Karpas-422 (cell line): ENCODE results near the gene QPRT. TPM values are rescaled to one million over a fixed set of nuclear protein-coding genes. Genes with fewer than 3 reads are reported as not detected.
A peak's percentile ranks its signal among the peaks of the same experiment; 100 is the strongest.
"Not testable (repeated sequence)": the region's sequence is repeated elsewhere in the genome, so short reads cannot be mapped to it uniquely, and the experiment has no call there.

ENCODE experiments used
- DNase-seq: peaks from one replicate; pipeline ENCODE4 v3.0.0-alpha.2; 2015
- H2AFZ ChIP-seq: fragments of 200-600 bp; sonication (generic); 2 replicates; pipeline ENCODE4 v1.6.1; 2014; ENCODE audit warnings: antibody characterized with exemption, low read length, mixed read lengths
- H3K27ac ChIP-seq: fragments of 200-600 bp; sonication (generic); 2 replicates; pipeline ENCODE4 v1.5.1; 2014; ENCODE audit warnings: mild to moderate bottlenecking, low read length, moderate library complexity
- H3K27me3 ChIP-seq: fragments of 200-600 bp; sonication (generic); 2 replicates; pipeline ENCODE4 v1.6.1; 2014; ENCODE audit warnings: low read length, mixed read lengths
- H3K36me3 ChIP-seq: fragments of 200-600 bp; sonication (generic); 2 replicates; pipeline ENCODE4 v1.6.1; 2014; ENCODE audit warnings: low read length, mixed read lengths; ENCODE audit not compliant: insufficient read depth
- H3K4me1 ChIP-seq: fragments of 200-600 bp; sonication (generic); 2 replicates; pipeline ENCODE4 v1.6.1; 2014; ENCODE audit warnings: mild to moderate bottlenecking, low read length, mixed read lengths
- H3K4me2 ChIP-seq: fragments of 200-600 bp; sonication (generic); 2 replicates; pipeline ENCODE4 v1.6.1; 2014; ENCODE audit warnings: low read length, low read depth, mild to moderate bottlenecking; ENCODE audit not compliant: poor library complexity, severe bottlenecking
- H3K4me3 ChIP-seq: fragments of 200-600 bp; sonication (generic); 2 replicates; pipeline ENCODE4 v1.5.1; 2014; ENCODE audit warnings: mild to moderate bottlenecking, antibody characterized with exemption, low read length, mixed read lengths
- H3K79me2 ChIP-seq: fragments of 200-600 bp; sonication (generic); 2 replicates; pipeline ENCODE4 v1.6.1; 2014; ENCODE audit warnings: mild to moderate bottlenecking, low read length, mixed read lengths
- H3K9ac ChIP-seq: fragments of 200-600 bp; sonication (generic); 2 replicates; pipeline ENCODE4 v1.6.0; 2014; ENCODE audit warnings: low read length
- H3K9me2 ChIP-seq: fragments of 200-600 bp; sonication (generic), shearing (Covaris generic); replicated peaks from 2 replicates; pipeline ENCODE4 v1.6.0; 2014; ENCODE audit warnings: mild to moderate bottlenecking, low read length, moderate library complexity; ENCODE audit not compliant: insufficient read depth
- H3K9me3 ChIP-seq: fragments of 300-700, 200-600 bp; sonication (generic); 2 replicates; pipeline ENCODE4 v1.6.1; 2014; ENCODE audit warnings: low read length, mixed read lengths
- H4K20me1 ChIP-seq: fragments of 200-600 bp; sonication (generic); 2 replicates; pipeline ENCODE4 v1.6.1; 2014; ENCODE audit warnings: mild to moderate bottlenecking, antibody characterized with exemption, low read length, low read depth; ENCODE audit not compliant: insufficient read depth
- total RNA-seq: library from RNA; depleted of rRNA; stranded (reverse); fragments of >200 nt; shearing (Covaris generic); gene quantifications from 2 replicates; pipeline ENCODE4 v1.2.3, GENCODE V29; 2014; ENCODE audit warnings: low replicate concordance

Gene QPRT
- total RNA-seq, 1 experiment from 2014 or later = 39.6 TPM

GRCh38 chr16:29653890-29654289 lies 25.1 kb upstream of the QPRT start:
- not testable (repeated sequence) for H3K79me2 ChIP-seq, H3K9ac ChIP-seq, H4K20me1 ChIP-seq, DNase-seq, H3K36me3 ChIP-seq, H3K27ac ChIP-seq, H3K9me3 ChIP-seq, H2AFZ ChIP-seq, H3K9me2 ChIP-seq, H3K4me3 ChIP-seq, H3K27me3 ChIP-seq
- Histone ChIP-seq H3K4me1 (peaks cover 10% of the 10 kb centered on the region), H3K4me2 (peak overlapping the region; percentile 49)

DNA sequence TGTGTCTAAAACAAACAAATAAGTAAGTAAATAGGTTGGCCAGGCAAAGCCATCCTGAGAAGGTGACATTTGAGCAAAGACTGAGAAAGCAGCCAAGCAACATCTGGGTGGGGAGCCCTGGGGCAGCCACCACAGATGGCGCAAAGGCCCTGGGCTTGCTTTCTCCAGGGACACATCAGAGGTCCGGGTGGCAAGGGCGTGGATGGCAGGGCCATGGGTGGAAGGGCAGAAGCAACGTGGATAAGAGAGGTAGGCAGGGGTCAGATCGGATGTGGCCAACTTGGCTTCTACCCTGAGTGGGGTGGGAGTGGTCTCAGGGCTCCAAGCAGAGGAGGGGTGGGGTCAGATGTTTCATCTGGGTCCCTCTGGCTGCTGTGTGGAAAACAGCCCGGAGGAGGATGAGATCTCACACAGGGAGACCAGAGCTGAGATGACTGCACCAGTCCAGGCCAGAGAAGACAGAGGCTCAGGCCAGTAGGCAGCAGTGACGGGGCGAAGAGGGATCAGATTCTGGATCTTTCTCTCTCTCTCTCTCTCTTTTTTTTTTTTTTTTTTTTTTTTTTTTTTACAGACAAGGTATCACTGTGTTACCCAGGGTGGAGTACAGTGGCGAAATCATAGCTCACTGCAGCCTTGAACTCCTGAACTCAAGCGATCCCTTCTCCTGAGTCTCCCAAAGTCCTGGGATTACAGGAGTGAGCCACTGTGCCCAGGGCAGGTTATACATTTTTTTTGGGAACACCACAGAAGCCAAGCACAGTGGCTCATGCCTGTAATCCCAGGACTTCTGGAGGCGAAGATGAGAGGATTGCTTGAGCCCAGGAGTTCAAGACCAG lies 22.1 kb upstream of the QPRT start:
- H3K9me3 ChIP-seq = no peaks in the 10 kb centered on the region
- H2AFZ ChIP-seq = no peak overlapping the region
- no peaks in the 10 kb centered on the region for H3K79me2 ChIP-seq
- H3K36me3 ChIP-seq = no peaks in the 10 kb centered on the region
- no peak overlapping the region for H3K4me3 ChIP-seq
- no peak overlapping the region for H3K9ac ChIP-seq
- H3K27me3 ChIP-seq = no peaks in the 10 kb centered on the region
- H3K9me2 ChIP-seq = no peaks in the 10 kb centered on the region
- H3K4me1 ChIP-seq = peaks cover 20% of the 10 kb centered on the region
- no peak overlapping the region for H3K27ac ChIP-seq
- no peaks in the 10 kb centered on the region for H4K20me1 ChIP-seq
- no peak overlapping the region for H3K4me2 ChIP-seq
- no peak for DNase-seq

DNA sequence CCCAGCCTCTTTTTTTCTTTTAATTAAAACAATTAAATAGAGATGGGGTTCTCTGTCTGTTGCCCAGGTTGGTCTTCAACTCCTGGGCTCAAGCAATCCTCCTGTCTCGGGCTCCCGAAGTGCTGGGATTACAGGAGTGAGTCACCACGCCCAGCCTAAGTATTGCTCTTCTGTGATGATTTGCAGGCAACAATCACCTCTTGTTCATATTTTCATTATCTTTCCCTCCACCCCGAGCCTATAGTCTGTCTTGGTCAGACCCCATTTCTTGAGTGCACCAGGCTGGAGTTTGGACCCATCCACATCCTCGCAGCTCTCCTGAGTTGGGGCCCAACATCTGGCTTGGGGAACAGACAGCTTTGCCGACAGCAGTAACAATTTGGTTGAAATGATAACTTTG lies 20.3 kb upstream of the QPRT start:
- Histone ChIP-seq H3K9me3 (no peaks in the 10 kb centered on the region), H3K27ac (no peak overlapping the region), H3K4me1 (peaks cover 26% of the 10 kb centered on the region), H3K4me3 (no peak overlapping the region), H3K27me3 (no peaks in the 10 kb centered on the region), H2AFZ (no peak overlapping the region), H3K4me2 (no peak overlapping the region), H3K36me3 (no peaks in the 10 kb centered on the region), H3K9ac (no peak overlapping the region), H4K20me1 (no peaks in the 10 kb centered on the region), H3K79me2 (no peaks in the 10 kb centered on the region), H3K9me2 (no peaks in the 10 kb centered on the region)
- DNase-seq = no peak

DNA sequence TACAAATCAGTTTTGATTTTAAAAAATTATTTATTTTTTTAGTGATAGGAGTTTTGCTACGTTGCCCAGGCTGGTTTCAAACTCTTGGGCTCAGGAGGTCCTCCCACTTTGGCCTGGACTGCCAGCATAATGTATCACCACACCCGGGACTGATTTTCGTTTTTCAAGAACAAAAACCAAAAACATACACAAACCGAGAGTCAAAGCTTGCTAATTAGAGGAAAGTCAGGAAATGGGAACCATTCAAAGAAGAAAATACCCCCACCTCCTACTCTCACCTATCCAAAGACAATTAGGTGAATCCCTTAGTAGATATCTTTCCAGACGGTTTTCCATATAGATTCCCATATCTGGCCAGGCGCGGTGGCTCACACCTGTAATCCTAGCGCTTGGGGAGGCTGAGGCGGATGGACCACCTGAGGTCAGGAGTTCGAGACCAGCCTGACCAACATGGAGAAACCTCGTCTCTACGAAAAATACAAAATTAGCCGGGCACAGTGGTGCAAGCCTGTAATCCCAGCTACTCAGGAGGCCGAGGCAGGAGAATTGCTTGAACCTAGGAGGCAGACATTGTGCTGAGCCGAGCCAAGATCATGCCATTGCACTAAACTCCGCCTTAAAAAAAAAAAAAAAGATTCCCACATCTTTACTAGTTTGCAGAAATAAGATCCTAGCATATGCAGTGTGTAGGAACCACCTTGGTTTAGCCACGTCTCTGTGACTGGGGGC lies 16.8 kb upstream of the QPRT start:
- H3K9me2 ChIP-seq = no peaks in the 10 kb centered on the region
- no peaks in the 10 kb centered on the region for H3K36me3 ChIP-seq
- no peak for DNase-seq
- H2AFZ ChIP-seq = no peak overlapping the region
- H3K4me1 ChIP-seq = peaks cover 59% of the 10 kb centered on the region
- no peak overlapping the region for H3K27ac ChIP-seq
- no peak overlapping the region for H3K4me3 ChIP-seq
- H3K27me3 ChIP-seq = no peaks in the 10 kb centered on the region
- H3K4me2 ChIP-seq = no peak overlapping the region
- no peak overlapping the region for H3K9ac ChIP-seq
- no peaks in the 10 kb centered on the region for H3K9me3 ChIP-seq
- no peaks in the 10 kb centered on the region for H3K79me2 ChIP-seq
- no peaks in the 10 kb centered on the region for H4K20me1 ChIP-seq

- Histone ChIP-seq H3K4me1 (peaks cover 62% of the 10 kb centered on the region), H3K9ac (no peak overlapping the region), H3K9me3 (no peaks in the 10 kb centered on the region), H2AFZ (no peak overlapping the region), H4K20me1 (no peaks in the 10 kb centered on the region), H3K79me2 (no peaks in the 10 kb centered on the region), H3K27ac (no peak overlapping the region), H3K4me3 (no peak overlapping the region), H3K36me3 (no peaks in the 10 kb centered on the region), H3K27me3 (no peaks in the 10 kb centered on the region), H3K9me2 (no peaks in the 10 kb centered on the region), H3K4me2 (no peak overlapping the region)
- DNase-seq = no peak
Measured at GRCh38 chr16:29662729-29663015, 16.3 kb upstream of the QPRT start.

DNA sequence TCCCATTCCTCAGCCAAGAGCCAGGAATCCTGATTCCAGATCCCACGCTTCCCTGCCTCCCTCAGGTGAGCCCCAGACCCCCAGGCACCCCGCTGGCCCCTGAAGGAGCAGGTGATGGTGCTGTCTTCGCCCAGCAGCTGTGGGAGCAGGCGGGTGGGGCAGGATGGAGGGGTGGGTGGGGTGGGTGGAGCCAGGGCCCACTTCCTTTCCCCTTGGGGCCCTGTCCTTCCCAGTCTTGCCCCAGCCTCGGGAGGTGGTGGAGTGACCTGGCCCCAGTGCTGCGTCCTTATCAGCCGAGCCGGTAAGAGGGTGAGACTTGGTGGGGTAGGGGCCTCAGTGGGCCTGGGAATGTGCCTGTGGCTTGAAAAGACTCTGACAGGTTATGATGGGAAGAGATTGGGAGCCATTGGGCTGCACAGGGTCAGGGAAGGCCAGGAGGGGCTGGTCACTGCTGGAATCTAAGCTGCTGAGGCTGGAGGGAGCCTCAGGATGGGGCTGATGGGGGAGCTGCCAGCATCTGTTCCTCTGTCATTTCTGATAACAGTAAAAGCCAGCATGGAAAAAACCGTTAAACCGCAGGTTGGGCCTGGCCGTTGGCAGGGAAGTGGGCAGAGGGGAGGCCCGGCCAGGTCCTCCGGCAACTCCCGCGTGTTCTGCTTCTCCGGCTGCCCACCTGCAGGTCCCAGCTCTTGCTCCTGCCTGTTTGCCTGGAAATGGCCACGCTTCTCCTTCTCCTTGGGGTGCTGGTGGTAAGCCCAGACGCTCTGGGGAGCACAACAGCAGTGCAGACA lies 15.8 kb upstream of the QPRT start, which contains the start of gene SPN:
SPN (plus strand) TSS at position 232 of the 791 bp plus-strand sequence; CDS start at position 714, 482 bp downstream.
- no peaks in the 10 kb centered on the region for H4K20me1 ChIP-seq

GRCh38 chr16:29663807-29664090 lies 15.2 kb upstream of the QPRT start:
- Histone ChIP-seq H3K79me2 (no peaks in the 10 kb centered on the region), H4K20me1 (no peaks in the 10 kb centered on the region), H3K27me3 (no peaks in the 10 kb centered on the region), H3K9me2 (no peaks in the 10 kb centered on the region), H3K4me2 (peak overlapping the region; percentile 71), H3K9me3 (no peaks in the 10 kb centered on the region), H3K4me3 (peak overlapping the region; percentile 50), H3K36me3 (no peaks in the 10 kb centered on the region), H2AFZ (peak overlapping the region; percentile 96; the same call in 1 of the 2 replicates), H3K27ac (no peak overlapping the region), H3K9ac (peak overlapping the region; percentile 68), H3K4me1 (peaks cover 62% of the 10 kb centered on the region)
- no peak for DNase-seq

More for the DNA sequence above, 15.8 kb upstream of the QPRT start, which contains the start of gene SPN:
- no peaks in the 10 kb centered on the region for H3K36me3 ChIP-seq
- DNase-seq = no peak
- no peaks in the 10 kb centered on the region for H3K9me3 ChIP-seq
- peaks cover 62% of the 10 kb centered on the region for H3K4me1 ChIP-seq
- H3K4me2 ChIP-seq = peak within 1 kb of the TSS; percentile 71
- H2AFZ ChIP-seq = peak within 1 kb of the TSS; percentile 96; the same call in 1 of the 2 replicates
- H3K27me3 ChIP-seq = no peaks in the 10 kb centered on the region
- no peaks in the 10 kb centered on the region for H3K9me2 ChIP-seq
- no peak within 1 kb of the TSS for H3K27ac ChIP-seq
- peak within 1 kb of the TSS; percentile 68 for H3K9ac ChIP-seq
- peak within 1 kb of the TSS; percentile 50 for H3K4me3 ChIP-seq
- H3K79me2 ChIP-seq = no peaks in the 10 kb centered on the region
